Inflammatory macrophage treated with lipopolysaccharide for 4 hours (primary cell): ENCODE measurements around the gene JMJD7.

ENCODE experiments used
- DNase-seq: peaks from one replicate; pipeline ENCODE4 v3.0.0-alpha.2; 2020

Gene JMJD7

DNA sequence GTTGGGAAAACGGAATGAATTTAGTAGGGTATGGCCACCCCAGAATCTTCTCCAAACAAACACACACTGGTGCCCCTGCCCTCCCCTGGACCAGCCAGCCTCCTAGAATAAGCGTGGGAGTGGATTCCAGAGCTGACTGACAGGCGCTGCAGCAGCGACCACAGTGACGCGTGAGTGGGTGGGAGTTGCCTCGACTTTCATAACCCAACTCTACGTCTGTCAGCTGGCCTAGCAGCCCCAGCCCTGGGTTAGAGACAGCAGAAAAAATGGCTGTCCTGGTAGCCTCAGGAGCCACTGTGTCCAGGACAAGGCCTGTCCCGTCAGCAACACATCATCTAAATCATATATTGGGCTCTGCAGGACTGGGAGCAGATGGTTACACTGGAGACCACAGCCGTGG lies 20.7 kb downstream of the JMJD7 start:
- DNase-seq: peak; percentile 3

DNA sequence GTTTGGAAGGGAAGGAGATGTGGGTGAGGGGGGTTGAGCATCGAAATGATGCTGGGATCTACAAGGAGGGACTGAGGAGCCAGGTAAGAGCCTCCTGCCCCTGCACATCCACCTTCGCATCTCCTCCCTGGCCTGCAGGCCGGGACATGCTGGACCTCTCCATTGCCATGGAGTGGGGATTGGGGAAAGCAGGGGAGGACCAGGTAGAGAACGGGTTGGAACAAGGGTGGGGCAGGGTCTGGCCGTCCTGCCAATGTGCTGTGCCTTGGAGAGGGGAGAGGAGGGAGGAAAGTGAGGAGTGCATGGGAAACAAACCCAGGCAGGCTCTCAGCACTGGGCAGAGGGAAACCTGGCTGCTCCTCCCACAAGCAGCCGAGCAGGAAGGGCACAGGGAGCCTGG lies 21.3 kb downstream of the JMJD7 start:
- no peak for DNase-seq

DNA sequence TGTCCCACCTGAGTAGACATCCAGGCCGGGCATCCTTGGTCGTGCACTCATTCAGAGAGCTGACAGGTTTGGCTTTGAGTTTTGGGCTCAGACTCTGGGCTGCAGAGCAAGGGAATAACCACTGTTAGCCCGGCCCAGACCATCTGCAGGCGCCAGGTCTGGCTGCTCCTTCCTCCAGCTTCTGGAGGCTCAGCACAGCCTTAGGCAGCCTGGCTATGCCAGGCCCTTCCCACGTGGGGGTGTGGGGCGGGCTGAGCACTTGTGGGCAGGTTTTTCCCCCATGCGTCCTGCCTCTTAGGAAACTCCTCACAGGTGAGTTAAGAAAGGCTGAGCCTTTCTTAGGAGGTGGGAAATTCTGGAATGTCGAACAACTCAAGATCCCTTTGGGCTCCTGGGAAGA lies 22.0 kb downstream of the JMJD7 start:
- DNase-seq: no peak

DNA sequence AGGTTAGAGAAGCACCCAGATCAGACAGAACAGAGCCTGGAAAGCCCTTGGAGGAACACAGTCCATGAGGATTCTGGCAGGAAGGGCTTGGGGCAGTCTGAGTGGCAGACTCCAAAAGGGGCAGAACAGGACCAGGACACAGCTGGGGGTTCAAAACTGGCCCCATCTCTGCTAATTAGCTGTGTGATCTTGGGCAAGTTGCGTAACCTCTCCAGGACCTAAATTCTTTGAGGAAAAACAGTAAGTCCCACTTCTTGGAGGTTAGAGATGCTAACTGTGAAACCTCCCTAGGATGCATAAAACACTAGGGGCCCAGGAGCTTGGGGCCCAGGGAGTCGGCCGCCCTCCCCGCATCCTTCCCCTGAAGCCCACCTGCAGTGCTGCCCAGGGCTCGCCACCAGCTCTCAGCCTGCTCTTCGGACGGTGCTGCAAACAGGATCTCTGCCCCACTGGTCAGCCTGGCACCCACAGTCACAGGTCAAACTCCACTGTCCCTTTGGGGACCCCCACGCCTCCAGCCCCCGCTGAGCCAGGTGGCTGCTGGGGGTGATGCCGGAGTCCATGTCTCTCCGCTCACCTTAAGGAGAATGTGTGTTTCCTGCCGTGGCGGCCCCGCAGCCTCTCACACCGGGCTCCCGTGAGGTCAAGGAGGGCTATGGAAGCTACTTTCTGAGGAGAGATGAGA lies 22.7 kb downstream of the JMJD7 start:
- DNase-seq: no peak

DNA sequence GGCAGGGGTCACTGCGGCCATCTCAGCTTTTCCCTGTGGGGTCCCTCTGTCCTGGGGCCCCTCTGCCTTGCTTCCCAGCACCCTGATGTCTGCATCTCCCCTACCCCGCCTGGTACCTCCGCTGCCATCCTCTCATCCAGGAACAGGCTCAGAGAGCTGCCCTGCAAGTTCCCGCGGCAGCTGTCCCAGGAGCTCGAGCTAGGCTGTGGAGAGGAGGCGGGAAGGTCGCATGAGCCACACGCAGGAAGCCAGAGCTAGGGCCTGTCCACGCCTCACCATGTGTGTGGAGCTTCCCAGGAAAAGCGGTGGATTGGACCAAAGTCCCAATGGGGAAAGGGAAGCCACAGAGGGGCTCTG lies 23.3 kb downstream of the JMJD7 start:
- no peak for DNase-seq

DNA sequence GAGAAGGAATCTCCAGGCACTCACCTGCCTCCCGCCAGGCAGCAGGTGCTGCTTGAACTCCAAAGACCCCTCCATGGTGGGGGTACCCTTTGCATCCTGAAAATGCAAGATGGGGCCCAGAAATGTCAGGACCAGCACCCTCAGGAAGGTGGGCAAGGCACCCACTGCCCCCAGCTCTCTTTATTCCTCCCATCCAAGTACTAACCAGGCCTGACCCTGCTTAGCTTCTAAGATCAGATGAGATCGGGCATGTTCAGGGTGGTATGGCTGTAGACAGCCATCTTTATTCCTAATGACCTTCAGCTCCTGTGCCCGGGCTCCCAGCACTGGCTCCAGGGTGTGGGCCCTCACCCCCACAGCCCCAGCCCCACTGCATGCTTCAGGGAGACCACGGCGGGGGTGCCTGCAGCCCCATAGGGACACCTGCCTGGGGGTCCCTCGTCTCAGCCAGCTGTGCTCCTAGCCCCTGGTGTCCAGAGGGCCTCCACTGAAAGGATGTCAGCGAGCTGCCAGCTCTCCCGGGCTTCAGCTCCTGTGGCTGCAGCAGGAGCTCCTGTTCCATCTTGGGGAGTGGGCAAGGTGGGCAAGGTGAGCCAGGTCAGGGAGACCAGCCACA lies 24.0 kb downstream of the JMJD7 start:
- no peak for DNase-seq

DNA sequence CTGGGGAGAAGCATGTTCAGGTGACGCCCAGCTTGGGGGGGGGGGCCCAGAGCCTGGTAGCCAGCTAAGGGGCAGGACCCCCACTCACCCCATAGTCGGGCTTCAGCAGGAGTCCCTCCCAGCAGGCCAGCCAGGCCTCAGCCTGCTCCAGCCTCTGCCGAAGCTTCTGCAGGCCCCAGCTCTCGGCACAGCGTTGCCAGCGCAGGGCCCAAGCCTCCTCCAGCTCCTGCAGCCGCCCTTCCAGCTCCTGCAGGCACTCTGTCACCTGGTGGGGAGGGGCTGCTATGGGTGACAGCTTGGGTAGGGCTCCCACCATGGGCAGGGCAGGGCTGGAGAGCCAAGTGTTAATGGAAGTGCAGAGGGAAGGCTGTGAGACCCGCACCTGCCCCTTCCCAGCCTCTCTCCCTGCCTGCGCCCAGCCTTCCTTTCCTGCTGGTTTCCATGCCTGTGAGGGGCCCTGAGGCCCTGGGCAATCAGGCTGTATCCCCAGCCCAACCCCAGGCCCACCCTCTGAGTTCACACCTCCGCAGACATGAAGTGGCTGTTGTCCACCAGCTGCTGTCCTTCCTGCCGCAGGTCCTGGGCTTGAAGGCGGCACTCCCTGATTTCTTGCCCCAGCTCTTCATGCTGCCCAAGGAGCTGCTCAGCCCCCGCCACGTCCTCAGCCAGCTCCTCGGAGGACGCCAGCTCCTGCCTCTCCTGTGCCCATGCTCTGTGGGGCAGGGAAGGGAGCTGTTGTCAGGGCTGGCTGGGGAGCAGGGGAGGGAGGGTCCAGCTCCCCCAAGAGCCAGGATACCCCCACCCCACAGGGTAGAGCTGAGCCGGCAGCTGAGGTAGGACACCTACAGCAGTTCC lies 25.1 kb downstream of the JMJD7 start:
- no peak for DNase-seq

DNA sequence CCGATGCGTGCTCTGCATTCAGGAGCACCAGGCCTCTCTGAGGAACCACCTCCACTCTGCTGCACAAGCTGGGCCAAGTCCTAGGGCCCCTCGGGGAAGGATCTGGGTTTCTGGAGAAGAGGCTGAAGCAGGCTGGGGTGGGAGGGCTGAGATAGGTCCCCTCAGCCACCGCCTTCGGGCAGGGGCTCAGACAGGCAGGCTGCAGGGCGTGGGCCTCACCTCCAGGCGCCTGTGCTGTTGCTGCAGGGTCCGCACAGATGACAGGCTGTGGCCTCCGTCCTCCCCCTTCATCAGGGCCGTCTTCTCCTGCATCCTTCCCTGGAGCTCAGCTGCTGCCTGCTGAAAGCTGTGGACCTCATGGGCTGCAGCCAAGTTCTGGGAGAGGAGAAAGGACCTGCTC lies 25.9 kb downstream of the JMJD7 start:
- DNase-seq: no peak

DNA sequence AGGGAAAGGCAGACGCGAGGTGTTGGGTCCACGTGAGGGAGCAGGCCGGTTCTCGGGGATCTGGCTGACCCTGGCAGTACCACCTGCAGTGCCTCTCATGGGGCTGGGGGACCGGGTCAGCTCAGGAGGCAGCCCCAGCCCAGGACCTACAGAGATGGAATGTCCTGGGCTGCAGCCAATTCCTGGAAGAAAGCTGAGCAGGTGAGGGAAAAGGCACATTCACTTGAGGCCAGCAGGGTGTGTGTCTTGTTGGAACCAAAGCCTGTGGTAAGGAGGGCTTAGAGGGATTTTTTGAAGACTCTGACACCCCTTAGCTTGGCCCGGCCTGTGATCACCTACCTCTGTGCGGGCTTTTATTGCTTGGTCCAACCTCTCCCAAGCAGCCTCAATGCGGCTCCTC lies 26.6 kb downstream of the JMJD7 start:
- DNase-seq: no peak

DNA sequence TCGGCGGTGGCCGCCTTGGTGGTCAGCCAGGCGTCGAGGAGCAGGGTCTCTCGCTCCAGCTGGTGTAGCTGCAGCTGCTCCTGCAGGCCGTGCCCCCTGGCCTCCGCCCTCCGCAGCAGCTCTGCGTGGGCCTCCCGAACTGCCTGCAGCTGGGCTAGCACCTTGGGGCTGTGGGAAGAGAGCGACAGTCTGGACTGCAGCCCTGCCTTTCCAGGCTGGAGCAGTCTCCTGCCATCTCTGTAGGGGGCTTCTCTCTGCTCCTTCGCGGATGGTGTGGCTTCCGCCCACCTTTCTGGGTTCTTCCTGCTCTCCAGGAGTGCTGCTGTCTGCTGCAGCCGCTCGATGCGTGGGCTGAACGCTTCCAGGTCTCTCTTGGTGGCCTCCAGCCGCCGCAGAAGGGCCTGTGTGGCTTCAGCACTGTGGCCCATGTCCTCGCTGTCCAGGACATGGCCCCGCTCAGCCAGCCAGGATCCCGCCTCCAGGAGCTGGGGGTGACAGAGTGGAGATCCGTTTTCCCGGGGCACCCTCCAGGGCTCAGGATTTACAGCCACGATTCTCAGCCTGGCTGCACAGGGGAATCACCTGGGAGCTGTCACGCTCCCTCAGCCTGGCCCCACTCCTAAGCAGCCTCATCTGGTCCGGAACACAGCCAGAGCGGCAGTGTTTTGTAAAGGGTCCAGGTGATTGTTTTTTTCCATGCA lies 27.5 kb downstream of the JMJD7 start:
- no peak for DNase-seq

DNA sequence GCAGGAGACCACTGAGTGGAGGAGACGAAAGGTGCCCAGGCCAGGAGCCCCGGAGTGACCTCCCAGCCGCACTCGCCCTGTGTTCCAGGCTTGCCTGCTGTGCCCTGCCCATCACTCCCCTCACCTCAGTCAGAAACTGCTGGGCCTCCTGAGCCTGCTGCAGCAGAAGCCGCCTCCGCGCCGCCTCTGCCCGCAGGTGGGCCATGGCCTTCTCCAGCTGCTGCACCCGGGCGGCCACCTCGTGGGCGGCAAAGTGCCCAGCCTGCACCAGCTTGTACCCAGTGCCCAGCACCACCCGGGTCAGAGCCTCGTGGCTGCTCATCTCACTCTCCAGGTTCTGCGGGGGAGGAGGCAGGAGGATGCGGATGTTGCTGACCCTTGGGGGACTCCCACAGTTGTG lies 28.4 kb downstream of the JMJD7 start:
- DNase-seq: no peak

DNA sequence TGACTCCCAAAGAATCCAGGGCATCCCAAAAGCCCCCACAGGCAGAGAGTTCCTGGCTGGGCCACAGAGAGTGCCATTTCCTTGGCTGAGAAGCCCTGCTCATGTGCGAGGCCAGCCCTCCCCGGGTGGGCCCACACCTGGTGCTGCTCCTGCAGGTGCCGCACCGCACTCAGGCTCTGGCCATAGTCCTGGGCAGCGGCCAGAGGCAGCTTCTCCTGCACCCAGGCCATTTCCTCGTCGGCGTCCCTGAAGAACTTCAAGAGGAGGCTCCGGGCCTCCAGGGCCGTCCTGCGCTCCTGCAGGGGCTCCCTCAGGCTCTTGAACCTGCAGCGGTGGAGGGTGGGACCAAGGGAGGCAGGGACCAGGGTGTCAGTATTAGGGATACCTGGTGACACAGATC lies 28.8 kb downstream of the JMJD7 start:
- DNase-seq: no peak

DNA sequence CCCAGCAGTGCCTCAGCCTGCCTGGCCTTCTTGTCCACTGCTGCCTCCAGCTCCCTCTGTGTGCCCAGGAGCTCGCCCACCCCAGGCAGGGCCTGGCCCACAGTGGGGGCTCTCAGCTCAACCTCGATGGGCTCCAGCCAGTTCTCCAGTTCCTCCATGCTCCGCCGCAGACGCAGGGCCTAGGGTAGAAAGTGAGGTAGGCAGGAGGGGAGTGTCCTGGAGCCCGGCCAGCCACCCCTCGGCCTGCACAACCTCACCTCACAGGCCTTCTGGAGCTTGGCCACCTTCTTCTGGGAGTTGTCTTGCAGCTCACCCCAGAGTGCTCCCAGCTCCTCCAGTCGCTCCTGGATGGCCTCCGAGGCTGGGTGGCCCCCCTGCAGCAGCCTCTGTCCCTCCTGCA lies 29.4 kb downstream of the JMJD7 start:
- no peak for DNase-seq

DNA sequence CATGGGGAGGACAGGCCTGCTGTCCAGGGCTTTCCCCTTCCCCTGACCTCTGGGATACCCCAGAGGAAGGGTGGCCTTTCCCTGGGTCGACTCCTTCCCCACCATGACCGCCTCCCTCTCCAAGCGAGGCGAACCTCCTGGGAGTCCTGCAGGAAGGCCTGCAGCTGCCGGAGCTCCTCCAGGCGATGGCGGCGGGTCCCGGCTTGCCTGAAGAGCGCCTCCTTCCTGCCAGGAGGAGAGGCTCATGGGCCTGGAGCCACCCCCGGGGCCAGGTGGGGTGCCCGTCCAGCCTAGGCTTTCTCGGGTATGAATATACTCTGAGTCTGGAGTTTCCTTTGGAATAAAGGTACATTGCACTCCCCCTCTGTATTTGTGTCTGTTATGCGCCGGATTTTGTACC lies 30.9 kb downstream of the JMJD7 start:
- DNase-seq: no peak

DNA sequence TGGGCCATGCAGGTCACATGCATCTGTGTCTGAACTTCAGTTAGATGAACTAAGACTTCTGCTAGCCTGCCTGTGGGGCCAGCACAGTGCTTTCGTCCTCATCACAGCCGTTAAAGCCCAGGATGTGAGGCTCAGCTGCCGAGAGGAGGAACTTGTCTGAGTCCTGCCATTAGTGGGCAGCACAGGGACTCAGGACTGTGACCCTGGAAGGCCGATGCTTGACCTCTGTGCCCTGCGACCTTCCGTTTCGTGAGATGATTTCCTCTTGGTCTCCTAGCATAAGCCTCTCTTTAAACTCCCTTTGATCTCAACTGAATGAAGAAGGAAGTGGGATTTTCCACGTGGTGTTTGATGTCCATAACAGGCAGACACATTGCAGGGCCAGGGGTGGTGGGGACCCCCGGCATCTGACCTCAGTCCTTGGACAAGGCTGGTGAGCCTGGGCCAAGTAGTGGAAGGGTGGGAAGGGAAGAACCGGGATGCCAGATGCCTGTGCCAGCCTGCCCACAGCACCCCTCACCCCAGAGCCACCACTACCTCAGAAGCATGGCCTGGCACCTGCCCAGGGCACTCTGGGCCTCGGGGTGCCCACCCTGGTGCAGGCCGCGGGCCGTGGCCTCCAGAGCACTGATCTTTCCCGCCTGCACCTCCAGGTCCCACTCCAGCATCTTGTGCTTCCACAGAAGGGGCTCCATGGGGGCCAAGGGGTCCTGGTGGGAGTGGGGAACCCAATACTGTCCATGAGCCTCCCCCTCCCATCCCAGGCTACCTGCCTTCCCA lies 32.3 kb downstream of the JMJD7 start:
- DNase-seq: peak; percentile 25

DNA sequence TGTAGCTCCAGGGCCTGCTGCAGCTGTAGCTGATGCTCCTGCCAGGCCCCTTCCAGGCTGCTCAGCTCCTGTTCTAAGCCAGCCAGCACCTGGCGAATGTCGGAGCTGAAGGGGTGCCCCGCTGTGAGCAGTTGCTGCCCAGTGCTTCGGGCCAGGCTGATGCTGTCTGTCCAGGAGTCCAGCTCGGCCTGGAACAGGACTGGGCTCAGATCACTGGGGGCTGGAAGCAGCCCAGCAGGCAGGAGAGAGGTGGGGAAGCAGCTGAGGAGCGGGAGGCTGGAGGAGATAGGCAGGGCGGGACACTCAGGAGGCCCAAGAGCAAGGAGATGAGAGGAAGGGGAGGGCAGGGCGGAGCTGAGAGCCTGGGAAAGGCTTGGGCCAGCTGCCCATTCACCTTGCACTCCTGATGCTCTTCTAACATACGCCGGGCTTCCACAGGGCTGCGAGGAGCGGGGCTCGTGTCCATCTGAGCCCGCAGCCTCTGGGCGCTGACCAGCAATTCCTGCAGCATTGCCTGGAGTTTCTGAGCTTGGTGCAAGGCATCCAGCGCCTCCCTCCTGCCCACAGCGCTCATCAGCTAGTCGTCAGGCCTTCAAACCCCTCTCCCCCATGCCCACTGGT lies 34.0 kb downstream of the JMJD7 start:
- DNase-seq: no peak

DNA sequence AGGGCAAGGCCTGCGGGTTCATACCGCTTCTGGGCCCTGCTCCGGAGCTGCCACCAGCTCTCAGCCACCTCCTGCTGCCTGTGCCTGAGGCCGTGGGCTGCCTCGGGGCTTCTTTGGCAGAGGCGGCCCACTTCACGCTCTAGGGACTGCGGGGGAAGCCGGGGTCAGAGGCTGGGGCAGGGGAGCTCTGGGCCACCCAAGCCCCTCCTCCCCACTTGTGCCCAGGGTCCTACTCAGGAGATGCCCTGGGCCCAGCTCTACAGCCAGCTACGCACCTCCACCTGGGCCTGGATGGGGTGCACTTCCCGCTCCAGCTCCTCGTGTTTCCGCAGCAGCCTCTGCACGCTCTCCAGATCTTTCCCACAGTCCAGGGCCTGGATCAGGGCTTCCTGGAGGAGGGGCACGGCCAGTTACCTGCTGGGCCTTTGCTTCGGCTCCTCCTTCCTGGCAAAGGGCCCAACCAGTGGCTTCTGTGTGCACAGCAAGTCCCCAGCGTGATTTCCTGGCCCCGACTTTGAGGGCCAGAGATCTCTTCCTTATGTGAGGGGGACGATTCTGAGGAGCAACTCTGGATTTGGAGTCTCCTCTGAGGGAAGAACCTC lies 34.7 kb downstream of the JMJD7 start:
- DNase-seq: no peak

DNA sequence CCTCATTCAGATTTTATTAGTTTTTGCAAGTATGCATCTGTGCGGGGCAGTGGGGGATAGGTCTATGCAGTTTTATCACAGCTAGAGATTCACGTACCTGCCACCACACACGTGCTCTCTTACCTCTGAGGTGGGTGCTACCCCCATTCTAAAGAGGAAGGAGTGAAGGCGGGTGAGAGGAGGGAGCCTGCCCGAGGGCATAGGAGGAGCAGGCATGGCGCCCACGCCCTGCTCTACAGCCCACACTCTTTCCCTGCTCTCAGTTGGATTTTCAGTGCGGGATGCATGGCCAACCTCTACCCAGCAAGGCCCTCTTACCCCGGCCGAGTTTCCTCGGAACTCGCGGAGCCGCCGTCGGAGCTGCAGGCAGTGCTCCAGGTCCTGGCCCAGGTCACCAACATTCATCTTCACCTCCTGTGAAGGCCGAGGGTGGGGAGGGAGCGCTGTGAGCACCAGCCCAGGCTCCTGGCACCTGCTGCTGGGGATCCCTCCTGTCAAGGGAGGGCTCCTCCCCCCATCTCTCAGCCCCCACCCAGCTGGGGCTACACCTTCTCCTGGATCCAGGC lies 37.7 kb downstream of the JMJD7 start:
- DNase-seq: no peak

DNA sequence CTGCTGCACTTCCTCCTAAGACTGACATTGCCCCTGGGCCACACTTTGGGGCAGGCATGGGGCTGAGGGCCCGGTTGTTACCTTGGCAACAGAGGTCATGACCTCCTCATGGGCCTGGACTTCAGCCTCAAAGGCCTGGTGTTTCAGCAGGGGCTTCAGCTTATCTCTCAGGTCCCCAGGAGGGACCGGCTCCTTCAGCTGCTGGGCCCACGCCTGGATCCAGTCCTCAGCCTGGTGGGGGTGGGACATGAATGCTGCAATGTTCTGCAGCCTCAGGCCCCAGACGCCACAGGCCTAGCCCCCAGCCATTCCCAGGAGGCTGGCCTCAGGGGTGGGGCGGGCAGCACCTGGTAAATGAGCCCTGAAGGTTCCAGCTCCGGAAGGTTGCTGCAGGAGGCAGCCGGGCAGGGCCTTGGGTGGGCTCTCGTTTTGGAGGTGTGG lies 38.4 kb downstream of the JMJD7 start:
- no peak for DNase-seq

DNA sequence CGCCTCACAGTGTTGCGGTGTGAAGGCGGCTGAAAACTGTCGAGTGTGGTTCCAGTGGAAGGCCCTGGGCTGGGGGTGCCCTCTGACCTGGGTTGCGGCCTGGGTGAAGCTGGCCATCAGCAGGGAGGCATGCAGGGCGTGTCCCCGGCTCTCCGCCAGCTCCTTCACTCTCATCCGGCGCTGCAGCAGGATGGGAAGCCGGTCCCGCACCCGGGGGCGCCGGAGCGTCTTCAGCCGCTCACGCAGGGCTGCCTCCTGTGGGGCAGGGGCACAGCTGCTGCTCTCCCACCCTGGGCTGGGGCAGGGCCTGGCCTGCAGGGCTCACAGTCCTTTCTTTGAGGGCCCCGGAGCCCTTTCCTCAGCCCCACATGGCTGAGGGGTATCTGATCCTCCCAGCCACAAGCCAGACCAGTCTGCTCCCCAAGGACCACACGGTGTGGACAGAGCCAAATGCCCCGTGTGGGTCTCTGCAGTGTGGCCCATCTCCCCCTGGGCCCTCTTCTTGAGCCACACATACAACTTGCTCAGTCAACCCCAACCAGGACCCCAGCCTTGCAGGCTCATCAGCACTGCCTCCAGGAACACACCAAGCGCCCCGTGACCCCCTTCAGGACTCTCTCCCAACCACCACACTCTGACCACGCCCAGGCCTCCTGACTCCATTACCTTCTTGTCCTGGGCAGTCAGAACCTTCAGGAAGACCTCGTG lies 39.1 kb downstream of the JMJD7 start:
- DNase-seq: no peak

DNA sequence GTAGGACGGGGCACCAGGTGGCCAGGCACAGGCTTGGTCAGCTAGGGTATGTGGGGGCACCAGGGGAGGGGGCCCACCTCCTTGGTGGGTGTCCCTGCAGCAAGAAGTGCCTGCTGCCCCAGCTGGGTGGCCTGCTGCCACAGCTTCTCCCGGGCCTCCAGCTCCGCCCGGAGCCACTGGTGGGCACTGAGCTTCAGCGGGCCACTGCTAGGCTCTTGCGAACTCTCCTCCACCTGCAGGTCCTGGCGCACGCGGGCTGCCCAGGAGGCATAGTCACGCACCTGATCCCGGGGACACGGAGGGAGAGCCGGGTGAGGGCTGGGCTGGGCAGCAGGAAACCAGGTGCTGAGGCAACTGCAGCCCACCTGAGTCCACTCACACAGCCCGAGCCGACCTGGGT lies 40.4 kb downstream of the JMJD7 start:
- no peak for DNase-seq
